DMS114 treated with DMSO at 0.1 percent for 48 hours (cell line): ENCODE results near the gene SLC1A4.
A peak's percentile ranks its signal among the peaks of the same experiment; 100 is the strongest.

Experiments
- DNase-seq: peaks from one replicate; lab custom pipeline; 2025; ENCODE audit not compliant: unreplicated experiment; lab: John Stamatoyannopoulos, UW

Gene SLC1A4

DNA sequence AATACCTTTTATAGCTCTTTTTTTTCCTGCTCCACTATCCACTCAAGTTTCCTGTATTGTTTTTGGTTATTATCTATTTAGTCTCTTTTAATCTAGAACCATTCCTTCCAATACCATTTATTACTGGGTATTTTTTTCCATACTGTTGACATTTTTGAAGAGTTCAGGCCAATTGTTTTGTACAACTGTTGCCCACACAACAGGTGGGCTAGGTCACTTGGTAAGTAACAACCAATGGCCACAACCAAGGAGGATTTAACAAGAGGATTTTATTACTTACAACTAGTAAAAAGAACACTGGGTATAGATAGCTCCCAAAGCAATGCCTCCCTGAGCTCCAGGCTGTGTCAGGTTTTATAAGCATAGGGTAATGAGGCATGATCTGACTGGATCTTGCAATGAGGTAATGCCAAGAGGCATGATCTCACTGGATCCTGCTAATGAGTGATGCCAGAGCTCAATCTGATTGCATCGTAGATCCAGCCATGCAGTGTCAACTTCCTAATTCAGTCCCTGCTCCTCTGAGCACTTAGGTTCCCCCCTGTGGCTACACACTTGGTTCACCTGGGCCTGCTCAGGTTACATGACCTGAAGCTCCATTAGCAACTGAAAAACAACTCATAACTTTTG, 59.9 kb downstream of the SLC1A4 start:
- no peak for DNase-seq

- DNase-seq, result no peak
Observed at GRCh38 chr2:65050931-65051330, 61.7 kb downstream of the SLC1A4 start.

- no peak for DNase-seq
Observed at GRCh38 chr2:65053199-65053598, 64.0 kb downstream of the SLC1A4 start.

GRCh38 chr2:65054749-65055421, 65.7 kb downstream of the SLC1A4 start:
- DNase-seq, result no peak

DNA sequence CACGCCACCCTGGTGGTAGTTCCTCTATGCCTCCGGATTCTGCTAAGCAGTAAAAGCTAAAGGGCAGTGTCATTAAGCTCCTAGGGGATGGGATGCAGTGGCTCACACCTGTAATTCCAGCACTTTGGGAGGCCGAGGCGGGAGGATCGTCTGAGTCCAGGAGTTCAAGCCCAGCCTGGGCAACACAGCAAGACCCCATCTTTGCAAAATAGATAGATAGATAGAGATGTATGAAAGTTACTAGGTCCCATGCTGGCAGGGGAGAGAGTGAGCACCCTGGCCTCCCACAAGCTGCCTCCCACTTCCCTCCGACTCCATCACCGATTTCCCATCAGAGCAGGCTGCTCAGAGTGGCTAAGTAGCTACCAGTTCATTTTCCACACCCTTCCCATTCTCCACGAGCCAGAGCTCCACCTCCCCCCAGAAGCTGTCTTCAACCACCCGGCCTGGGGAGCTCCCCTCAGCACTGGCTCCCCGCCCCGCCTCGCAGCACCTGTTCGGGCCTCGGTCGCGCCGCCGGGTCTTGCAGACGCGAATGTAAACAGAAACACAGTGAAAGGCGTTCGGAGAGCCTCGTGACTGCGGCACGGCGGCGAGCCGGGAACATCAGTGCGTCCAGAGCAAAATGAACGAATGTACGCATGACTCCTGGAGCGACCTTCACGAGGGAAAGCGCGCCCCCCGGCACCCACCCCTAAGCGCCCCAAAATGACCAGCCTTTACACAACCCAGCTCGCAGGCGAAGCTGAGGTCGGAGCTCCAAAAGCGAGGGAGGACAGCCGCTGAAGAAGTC, 66.4 kb downstream of the SLC1A4 start:
- DNase-seq, result no peak

GRCh38 chr2:65056215-65057053, 67.2 kb downstream of the SLC1A4 start, which contains the start of gene CEP68:
CEP68 (plus strand) TSS chr2:65056416; CDS start chr2:65069445, 13,029 bp downstream.
- peak; percentile 93 for DNase-seq

GRCh38 chr2:65057054-65057375, 67.8 kb downstream of the SLC1A4 start:
- DNase-seq, result no peak

- no peak for DNase-seq
Observed at GRCh38 chr2:65057391-65058052, 68.3 kb downstream of the SLC1A4 start.

- DNase-seq, result no peak
Observed at GRCh38 chr2:65059071-65059470, 69.9 kb downstream of the SLC1A4 start.

DNA sequence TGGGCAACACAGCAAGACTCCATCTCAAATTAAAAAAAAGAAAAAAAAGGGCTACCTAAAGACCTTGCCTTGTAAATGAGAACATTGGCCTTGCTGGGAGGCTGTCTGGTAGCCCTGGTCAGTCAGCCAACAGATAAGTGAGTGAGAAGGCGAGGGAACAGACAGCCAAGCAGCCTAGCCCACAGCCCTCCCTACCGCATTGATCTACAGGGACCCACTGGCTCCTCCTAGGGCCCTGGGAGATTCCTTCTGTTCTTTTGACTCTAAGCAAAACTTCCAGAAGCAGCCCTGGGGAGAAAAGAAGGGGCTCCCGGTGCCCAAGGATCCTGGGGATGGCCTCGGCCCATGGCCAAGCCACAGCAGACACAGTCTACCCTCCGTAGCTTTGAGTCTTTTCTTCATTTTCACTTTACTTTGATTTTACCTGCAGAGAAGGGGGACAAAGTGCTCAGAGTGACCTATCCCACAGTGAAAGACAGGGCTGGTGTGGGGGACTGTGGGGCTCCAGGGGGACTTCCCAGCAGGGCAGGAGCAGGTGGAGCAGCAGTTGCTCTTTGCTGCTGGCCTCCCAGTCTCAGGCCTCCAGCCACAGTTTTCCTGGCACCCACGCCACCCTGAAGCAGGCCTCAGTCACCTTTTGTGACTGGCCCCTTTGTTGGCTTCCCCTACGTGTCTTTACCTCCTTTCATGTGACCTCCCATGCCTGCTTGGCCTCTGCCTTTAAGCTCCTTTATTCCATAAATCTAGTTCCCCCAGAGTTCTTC, 72.1 kb downstream of the SLC1A4 start:
- DNase-seq, result no peak

DNA sequence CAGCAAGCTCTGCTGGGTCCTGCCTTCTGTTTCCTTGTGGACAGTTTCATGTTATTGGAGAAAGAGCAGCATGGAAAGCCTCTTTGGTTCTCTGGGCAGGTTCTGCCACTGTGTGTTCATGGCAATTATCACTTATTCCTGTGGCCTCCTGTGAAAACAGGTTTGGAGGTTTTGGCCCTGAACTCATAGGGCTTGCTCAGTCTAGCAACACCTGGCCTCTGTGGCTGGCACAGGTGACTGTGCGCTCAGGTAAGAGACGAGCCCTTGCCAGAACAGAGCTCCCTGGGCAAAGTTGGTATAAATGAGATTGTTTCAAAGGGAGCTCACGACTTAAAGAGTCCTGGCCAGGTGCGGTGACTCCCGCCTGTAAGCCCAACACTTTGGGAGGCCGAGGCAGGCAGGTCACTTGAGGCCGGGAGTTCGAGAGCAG, 72.7 kb downstream of the SLC1A4 start:
- no peak for DNase-seq

DNA sequence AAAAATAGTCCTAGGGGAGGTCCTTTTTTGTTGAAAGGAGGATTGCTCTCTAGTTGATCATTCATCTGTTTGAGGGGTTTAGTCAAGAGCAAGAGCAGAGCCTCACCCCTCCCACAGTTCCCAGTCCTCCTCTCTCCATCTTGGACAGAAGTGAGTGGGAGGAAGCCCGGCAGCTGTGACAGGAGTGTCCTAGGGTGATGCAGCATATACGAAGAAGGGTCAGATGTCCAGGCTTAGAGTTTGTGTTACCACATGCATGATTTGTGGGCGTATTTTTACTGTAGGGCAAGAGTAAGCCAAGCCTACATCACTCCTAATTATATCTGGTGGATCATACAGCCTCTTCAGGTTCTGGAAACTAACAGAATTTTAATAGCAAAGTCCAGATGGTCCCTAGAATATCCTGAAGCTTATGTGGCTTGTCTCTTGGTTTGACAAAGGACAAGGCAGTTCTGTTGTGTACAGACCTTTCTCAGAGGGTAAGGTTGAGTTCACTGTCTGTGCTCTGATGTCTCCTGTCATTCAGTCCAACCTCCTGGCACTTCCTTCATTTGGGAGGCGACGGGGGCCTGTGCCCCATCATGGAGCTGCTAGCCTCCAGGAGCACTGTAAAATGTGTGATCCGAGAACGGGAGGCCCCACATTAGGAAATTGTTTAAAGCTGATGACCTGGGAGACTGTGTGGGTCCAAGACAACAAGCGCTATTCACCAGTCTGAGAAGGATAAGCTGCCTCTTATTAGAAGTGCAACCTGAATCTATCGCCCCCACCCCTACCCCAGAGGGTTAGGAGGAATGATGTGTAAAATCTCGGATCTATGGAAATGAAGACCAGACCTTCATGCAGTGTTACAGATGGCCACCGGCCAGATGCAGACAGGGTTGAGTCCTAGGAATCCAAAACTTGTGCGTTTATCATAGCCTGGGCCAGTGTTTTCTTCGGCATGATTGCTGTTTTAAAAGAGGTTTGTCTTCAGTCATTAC, 73.9 kb downstream of the SLC1A4 start:
- no peak for DNase-seq

- no peak for DNase-seq
Observed at GRCh38 chr2:65064728-65065552, 75.7 kb downstream of the SLC1A4 start.

- DNase-seq, result no peak
Observed at GRCh38 chr2:65067806-65068553, 78.8 kb downstream of the SLC1A4 start.

- no peak for DNase-seq
Observed at GRCh38 chr2:65069439-65069824, 80.2 kb downstream of the SLC1A4 start.

- DNase-seq, result no peak
Observed at GRCh38 chr2:65070172-65070830, 81.1 kb downstream of the SLC1A4 start.

DNA sequence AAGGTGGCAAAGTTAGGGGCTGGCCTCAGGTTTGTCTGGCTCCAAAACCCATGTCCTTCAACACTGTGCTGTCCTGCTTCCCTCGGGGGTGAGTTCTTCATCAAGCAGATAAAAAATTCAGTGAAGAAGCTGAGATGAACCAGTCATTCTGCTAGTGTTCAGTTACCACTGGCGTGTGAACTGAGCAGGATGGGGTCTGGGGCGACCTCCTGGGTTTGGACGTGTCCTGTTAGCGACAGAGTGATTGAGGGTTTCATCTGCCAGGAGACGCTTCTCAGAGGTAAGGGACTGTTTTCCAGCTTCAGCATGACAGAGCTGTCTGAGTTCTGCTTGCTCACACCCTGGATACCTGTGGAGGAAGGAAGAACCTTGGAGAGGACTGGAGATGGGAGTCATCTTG, 81.7 kb downstream of the SLC1A4 start:
- DNase-seq, result no peak
